Jurkat, Clone E6-1 (cell line): ENCODE results near the gene UQCRC2. TPM values are rescaled to one million over a fixed set of nuclear protein-coding genes. Genes with fewer than 3 reads are reported as not detected.
"Not testable (repeated sequence)": the region's sequence is repeated elsewhere in the genome, so short reads cannot be mapped to it uniquely, and the experiment has no call there.

Experiments used
- DNase-seq: peaks from one replicate; pipeline ENCODE4 v3.0.0-alpha.2; 2011; ENCODE audit warnings: low read depth, low spot score
- H3K4me3 ChIP-seq: 2 replicates; pipeline ENCODE4 v1.5.1; 2011; ENCODE audit warnings: mild to moderate bottlenecking, low read length, control low read depth, moderate library complexity
- polyA plus RNA-seq: library from polyadenylated mRNA; unstranded; fragments of >200 nt; gene quantifications from one replicate; pipeline ENCODE4 v1.2.1, GENCODE V29; 2012; ENCODE audit warnings: missing spikeins; ENCODE audit not compliant: insufficient read length, insufficient read depth

The UQCRC2 gene
- polyA plus RNA-seq = 315 TPM

DNA sequence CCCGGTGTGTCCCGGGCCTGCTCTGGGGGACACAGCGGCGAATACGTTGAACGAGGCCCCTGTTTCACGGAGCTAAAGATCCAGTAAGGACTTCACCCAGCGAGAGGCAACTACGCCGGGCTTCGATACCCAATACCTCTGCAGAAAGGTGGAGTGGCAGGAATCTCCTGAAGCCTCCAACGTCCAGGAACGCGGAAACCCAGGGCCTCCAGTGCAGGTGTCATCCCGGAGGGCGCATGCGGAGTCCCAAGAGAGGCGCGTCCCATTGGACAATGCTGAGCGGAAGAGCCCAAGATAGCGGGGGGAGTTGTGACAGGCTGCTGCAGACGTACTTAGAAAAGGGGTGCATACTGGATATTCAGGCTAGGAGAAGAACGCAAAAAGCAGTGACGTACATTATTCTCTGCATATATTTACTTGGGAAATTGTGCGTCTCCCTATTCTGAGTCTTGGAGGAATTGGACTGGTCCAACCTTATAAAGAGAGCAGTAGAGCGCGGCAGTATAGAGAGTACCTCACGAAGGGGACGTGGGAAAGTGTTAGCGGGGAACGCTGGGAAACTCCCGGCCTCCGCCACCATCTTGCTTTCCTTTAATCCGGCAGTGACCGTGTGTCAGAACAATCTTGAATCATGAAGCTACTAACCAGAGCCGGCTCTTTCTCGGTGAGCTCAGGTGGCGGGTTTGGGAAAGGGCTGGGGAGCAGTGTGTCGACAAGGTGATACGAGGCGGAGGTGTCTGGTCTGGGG is at the start of gene UQCRC2:
Gene UQCRC2 (plus strand): TSS at position 569 of the 748 bp plus-strand sequence. CDS start 63 bp downstream, at position 632.
- DNase-seq = peak; percentile 93
- H3K4me3 ChIP-seq = peak within 1 kb of the TSS; percentile 91

DNA sequence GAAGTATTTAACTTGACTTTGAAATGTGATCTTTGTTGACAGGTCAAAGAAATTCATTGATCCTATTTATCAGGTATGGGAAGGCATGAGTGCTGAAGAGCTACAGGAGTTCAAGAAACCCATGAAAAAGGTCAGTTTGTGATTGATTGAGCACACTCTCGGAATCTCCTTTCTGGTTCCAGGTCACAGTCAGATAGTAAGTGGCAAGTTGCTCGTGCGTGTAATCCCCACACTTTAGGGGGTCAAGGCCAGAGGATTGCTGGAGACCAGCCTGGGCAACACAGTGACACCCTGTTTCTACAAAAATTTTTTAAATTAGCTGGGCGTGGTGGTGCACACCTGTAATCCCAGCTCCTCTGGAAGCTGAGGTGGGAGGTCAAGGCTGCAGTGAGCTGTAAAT is 20.5 kb upstream of the UQCRC2 start:
- H3K4me3 ChIP-seq, DNase-seq: not testable (repeated sequence)

DNA sequence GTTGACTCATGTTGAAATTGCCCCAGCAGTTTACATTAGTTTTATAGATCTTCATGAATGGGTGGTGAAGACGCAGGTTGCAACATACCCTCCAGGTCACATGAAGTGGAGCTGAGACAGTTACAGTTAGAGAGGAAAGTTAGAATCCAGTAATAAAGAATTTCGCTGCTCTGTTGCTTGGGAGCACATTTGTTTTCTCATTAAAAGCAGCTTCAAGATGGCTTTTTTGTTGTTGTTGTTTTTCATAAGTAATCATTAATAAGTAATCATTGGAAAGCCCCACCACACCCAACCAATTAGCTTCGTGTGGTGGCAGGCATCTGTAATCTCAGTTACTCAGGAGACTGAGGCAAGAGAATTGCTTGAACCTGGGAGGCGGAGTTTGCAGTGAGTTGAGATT is 19.8 kb upstream of the UQCRC2 start:
- not testable (repeated sequence) for H3K4me3 ChIP-seq, DNase-seq

DNA sequence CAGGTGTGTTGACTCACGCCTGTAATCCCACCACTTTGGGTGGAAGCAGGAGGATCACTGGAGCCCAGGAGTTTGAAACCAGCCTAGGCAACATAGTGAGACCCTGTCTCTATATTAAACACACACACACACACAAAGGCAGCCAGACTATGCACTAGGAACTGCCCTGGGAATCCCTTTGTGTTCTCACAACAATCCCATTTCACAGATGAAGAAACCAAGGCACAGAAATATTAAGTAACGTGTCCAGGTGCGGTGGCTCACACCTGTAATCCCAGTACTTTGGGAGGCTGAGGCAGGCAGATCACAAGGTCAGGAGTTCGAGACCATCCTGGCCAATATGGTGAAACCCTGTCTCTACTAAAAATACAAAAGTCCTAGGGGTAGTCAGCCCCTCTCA is 19.4 kb upstream of the UQCRC2 start:
- not testable (repeated sequence) for H3K4me3 ChIP-seq, DNase-seq

DNA sequence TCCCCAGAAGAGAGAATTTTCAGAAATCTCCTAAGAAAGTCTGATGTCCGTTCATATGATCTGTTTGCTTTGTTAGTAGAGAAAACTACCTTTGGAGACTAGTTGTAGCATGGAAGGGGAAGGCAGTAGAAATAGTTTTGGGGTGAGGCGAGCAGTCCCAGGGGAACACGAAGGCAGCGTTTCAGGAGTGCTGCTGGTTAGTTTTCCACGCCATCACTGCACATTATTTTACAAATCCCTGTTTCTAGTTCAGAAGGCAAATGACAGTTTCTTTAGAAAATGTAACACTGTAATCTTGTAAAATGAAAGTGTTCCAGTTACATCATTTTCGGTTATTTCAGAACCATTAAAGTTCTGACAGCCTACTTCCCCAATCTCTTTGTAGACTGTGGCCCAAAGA is 16.9 kb upstream of the UQCRC2 start:
- not testable (repeated sequence) for DNase-seq

DNA sequence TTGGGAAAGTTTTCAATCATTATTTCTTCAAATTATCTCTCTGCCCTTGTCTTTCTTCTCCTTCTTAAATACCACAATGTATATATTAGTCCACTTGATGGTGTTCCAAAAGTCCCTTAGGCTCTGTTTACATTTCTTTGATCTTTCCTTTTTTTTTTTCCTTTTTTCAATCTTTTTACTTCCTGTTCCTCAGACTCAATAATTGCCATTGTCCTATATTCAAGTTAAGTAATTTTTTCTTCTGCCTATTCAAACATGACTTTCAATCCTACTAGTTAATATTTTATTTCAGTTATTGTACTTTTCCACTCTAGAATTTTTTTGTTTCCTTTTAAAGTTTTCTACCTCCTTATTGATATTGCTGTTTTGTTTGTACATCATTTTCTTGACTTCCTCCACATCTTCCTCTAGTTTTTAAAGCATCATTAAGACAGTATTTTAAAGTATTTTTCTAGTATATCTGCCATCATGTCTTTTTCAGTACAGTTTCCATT is 15.8 kb upstream of the UQCRC2 start:
- H3K4me3 ChIP-seq = no peak overlapping the region
- DNase-seq = no peak

More for the DNA sequence above, 16.9 kb upstream of the UQCRC2 start:
- H3K4me3 ChIP-seq = not testable (repeated sequence)

DNA sequence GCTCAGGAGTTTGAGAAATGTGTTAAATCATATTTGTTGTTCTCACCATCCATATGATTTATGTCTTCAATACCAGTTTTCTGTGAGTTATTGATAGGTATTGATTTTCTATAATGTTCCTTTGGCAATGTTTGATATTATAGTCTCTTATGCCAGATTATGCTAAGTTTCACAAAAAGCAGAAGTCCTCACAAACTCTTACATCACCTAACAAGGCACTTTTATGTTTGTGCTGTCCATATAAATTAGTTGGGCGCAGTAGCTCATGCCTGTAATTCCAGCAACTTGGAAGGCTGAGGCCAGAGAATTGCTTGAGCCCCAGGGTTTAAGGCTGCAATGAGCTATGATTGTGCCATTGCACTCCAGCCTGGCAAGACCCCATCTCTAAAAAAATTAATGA is 12.6 kb upstream of the UQCRC2 start:
- DNase-seq = no peak

DNA sequence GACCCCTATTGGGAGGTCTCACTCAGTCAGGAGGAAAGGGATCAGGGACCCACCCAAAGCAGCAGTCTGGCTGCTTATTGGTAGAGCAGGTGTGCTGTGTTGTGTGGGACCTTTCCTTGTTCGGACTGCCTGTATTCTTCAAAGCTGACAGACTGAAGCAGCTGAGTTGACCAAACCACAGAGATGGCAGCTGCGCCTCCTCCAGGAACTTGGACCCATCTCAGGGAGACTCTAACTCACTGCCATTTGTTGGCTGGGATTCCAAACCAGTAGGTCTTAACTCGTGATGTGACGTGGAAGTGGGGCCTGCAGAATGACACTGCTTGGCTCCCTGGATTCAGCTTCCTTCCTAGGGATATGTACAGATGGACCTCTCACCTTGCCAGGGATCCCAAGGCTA is 9.6 kb upstream of the UQCRC2 start:
- H3K4me3 ChIP-seq = no peak overlapping the region
- no peak for DNase-seq

More for the DNA sequence above, 12.6 kb upstream of the UQCRC2 start:
- H3K4me3 ChIP-seq = no peak overlapping the region

DNA sequence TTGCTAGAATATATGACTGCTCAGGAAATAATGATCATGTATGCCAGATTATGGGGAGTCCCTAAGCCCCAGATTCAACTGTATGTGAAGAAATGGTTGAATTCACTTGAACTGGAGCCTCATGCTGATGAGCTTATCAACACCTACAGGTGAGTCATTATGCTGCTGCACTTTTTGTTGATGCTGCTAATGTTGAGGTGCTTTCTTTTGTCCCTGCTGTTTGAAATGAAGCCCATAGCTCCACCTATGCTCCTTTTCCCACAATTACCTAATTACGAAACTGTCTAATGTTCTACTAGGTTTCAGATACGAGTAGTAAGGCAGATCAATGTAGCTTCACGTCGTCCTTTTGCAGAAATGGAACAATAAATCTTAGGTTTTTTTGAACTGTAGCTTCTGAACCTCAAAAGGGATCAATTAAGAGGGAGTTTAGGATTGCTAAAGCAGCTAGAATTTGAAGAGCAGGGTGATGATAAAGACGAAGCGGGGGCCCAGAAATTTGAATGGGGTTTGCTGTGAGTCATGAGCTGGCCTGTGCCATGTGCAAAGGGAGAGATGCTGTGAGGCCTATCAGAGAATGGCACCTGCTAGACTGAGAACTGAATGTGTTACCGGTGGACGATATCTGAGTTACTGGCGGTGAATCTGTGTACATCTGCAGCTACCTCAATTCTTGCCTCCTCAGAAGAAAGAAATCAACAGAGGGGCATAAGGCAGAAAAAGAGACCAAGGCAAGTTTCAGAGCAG is 6.1 kb upstream of the UQCRC2 start:
- no peak for DNase-seq
- H3K4me3 ChIP-seq = no peak overlapping the region

DNA sequence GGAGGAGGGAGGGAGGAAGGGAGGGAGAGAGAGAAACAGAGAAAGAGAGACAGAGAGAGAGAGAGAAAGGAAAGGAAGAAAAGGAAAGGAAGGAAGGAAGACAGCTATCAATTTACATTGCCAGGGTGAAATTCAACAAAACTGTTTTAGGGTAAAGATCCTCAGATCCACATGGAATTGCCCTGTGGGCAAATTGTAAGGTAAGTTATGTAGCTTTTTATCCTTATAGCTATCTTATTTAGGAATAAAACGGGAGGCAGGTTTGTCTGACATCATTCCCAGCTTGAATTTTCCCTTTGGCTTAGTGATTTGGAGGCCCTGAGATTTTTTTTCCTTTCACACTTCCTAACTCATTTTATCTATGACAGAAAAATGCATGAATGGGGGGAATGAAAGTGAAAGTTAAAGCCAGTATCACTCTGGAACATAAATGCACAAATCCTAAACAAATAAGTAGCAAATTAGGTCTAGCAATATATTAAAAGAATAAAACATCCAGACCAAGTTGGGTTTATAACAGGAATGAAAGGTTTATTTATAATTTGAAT is 3.4 kb upstream of the UQCRC2 start:
- no peak for DNase-seq
- no peak overlapping the region for H3K4me3 ChIP-seq

DNA sequence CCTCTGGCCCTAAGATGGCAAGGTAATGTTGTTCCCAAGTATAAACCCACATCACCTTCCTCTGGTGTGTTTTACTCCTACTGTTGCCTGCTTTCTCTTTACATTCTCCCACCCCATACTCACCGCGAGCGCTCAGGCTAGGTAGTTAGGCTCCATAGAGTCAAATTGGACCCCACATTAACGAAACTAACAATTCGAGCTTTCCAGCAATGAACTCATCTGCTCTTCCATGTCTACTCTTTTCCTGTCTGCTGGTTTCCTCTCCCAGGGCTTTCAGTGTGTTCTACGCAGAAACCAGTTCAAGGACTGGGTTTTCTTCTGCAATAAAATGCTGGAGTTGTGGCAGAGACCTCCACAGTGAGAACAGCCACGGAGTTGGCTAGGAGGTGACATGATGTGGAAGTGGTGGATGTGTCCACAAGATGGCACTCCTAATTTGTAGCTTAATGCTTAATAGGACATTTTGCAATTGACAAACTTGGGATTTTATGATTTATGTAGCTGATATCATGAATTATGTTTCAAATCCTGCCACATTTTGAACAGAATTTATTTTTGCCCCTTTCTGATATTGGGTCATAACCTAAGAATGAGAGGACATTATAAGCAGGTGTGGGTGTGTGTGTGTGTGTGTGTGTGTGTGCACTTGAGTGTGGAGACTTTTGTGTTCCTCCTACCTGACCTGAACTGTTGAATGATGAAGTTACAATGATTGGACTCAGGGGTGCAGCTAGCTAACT is 2.2 kb upstream of the UQCRC2 start:
- DNase-seq = peak; percentile 45
- no peak overlapping the region for H3K4me3 ChIP-seq

DNA sequence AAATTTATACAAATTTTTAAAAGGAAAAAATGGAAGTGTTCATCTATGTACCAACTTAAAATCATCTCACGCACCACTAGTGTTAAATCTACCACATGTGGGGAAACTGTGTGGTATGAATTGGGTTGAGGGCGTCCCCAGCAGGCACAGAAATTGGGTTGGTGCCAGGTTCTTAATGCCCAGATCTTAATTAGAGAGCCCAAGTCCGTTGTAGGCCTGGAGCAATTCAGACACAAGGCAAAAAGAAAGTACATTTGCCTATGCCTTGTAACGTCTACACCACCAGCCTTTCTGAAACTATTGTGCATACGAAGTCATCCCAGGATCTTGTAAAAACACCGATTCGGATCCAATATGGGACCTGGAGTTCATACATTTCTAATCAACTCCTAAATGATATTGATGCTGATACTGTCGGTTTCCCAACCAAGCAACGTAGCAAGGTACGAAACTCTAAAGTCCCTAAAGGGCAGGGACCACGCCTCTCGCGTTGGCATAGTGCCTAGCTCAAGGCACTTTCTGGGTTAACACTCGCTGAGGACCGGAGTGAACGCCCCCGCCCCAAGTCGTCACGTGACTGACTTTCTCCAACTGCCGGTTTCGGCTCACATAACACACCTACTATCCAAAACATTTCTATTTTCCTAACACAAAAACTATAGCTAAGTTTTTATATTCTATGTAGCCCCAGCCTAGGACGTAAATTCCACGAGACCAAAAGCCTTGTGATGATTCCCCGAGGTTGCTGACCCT is 945 bp upstream of the UQCRC2 start:
- DNase-seq = peak; percentile 78

DNA sequence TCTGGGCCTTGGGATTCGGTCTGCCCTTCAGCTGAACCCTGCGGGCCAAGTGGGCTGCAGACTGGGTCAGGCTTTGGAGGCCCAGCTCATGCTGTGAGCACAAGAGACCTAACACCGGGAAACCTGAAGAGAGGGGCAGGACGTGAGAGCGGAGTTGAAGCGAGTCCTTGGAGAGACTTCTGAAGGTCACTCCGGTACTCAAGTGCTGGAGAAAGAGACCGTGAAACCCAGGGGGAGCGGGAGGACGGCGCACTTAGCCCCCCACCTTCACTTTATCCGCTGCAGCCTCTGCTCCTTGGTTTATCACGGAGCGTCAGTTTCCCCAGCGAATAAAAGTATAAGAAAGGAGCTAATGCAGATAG is 361 bp downstream of the UQCRC2 start:
- peak overlapping the region; percentile 91 for H3K4me3 ChIP-seq
- no peak for DNase-seq

More for the DNA sequence above, 945 bp upstream of the UQCRC2 start:
- peak overlapping the region; percentile 91 for H3K4me3 ChIP-seq

DNA sequence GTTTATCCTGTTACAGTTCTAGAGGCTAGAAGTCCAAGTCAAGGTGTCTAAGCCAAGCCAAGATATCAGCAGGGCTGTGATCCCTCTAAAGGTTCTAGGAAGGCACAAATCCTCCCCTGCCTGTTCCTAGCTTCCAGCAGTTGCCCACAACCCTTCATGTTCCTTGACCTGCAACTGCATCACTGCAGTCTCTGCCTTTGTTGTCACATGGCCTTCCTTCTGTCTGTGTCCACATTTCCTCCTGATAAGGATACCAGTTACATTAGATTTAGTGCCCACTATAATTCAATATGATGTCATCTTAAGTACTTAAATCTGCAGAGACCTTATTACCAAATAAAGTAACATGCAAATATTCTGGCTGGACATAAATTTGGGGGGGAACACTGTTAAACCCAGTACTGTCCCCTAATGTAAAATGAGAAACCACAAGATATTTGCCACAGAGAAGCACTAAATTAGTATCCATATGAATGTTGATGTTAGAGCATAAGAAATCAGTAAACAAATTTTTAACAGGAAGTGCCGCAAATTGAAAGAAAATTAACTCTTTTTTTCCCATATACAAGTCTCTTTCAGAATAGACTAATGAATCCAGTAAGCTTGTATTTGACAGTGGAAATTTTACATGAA is 4.7 kb downstream of the UQCRC2 start:
- DNase-seq = no peak
- no peak overlapping the region for H3K4me3 ChIP-seq

DNA sequence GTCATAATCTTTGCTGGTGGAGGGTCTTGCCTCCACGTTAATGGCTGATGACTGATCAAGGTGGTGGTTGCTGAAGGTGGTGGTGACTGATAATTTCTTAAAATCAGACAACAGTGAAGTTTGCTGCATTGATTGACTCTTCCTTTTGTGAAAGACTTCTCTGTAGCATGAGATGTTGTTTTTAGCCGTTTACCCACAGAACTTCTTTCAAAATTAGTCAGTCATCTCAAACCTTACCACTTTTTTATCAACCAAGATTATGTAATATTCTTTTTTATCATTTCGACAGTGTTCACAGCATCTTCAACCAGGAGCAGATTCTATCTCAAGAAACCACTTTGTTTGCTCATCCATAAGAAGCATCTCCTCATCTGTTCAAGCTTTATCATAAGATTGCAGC is 5.9 kb downstream of the UQCRC2 start:
- H3K4me3 ChIP-seq = no peak overlapping the region
- DNase-seq = no peak

DNA sequence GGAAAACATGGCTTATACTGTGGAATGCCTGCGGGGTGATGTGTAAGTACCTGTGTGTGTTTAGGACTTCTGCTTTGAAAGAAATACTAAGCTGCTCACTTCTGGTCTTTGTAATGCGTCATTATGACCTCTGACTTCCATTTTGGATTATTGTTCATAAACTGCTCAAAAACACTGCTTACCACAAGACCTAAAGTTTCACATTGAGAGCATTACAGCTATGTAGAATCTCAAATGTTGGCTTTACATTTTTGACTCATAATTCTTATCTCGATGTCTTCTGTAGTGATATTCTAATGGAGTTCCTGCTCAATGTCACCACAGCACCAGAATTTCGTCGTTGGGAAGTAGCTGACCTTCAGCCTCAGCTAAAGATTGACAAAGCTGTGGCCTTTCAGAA is 9.3 kb downstream of the UQCRC2 start:
- no peak overlapping the region for H3K4me3 ChIP-seq
- DNase-seq = no peak

DNA sequence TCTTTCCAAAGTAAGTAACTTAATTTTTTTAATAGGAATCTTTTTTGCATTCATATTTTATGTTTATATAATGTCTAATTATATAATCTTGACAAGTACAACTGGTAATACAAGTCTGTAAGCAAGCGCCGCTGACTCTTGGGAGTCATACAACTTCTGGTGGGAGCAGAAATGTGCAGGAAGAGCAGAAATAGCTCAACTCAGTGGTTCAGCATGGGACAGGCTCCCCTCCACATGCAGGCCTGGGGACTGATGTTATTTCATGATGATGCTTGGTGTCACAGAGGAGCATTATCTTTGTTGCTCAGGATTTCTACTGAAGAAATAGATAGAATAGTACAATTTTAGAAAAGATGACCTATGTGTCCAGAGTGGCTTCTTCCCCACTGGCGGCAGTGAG is 10.7 kb downstream of the UQCRC2 start:
- H3K4me3 ChIP-seq = no peak overlapping the region
- no peak for DNase-seq

DNA sequence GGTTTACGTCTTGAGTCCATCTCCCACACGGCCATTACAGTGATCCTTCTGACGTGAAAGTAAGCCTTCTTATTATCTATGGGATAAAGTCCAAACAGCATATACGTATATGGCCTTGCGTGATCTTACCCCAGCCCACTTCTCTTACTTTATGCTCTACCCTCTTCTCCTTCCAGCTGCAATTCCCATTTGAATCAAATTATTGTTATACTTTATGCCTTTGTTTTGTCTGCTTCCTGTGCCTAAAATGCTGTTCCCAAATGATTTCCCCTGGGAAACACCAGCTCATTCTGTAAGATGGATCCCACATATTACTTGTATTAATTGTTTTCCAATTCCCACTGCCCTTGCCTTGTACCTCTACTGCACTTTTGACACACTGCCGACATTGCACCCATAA is 11.2 kb downstream of the UQCRC2 start:
- no peak for DNase-seq
- no peak overlapping the region for H3K4me3 ChIP-seq
